Stimulated activated CD4-positive, alpha-beta T cell treated with anti-CD3 and anti-CD28 coated beads, TNF-alpha, amount 100 ng/mL, for 24 hours (primary cell): ENCODE results near the gene BCAS3.

Source experiments
- DNase-seq, 3 experiments: peaks; one replicate each; pipeline ENCODE4 v3.0.0-alpha.2; 2020; ENCODE audit warnings: low read depth in 3 of 3

The BCAS3 gene

GRCh38 chr17:61383689-61384201 lies 706.1 kb downstream of the BCAS3 start:
- DNase-seq: no peak

DNA sequence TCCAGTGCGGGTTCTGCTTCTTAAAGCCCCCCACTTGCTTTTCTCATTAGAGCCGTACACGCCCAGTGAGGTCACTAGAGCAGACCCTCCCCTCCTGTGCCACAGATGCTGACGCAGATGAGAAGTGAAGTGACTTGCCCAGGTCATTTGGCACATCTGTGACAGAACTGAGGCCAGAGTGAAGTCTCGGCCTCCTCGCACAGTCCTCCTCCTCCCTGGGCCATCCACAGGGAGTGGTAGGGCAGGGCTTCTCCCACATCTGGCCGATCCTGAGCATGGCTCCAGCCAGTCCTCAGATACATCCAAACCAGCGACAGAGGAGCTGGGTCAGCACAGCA lies 706.7 kb downstream of the BCAS3 start:
- DNase-seq: no peak

GRCh38 chr17:61384692-61385576 lies 707.3 kb downstream of the BCAS3 start:
- no peak for DNase-seq

DNA sequence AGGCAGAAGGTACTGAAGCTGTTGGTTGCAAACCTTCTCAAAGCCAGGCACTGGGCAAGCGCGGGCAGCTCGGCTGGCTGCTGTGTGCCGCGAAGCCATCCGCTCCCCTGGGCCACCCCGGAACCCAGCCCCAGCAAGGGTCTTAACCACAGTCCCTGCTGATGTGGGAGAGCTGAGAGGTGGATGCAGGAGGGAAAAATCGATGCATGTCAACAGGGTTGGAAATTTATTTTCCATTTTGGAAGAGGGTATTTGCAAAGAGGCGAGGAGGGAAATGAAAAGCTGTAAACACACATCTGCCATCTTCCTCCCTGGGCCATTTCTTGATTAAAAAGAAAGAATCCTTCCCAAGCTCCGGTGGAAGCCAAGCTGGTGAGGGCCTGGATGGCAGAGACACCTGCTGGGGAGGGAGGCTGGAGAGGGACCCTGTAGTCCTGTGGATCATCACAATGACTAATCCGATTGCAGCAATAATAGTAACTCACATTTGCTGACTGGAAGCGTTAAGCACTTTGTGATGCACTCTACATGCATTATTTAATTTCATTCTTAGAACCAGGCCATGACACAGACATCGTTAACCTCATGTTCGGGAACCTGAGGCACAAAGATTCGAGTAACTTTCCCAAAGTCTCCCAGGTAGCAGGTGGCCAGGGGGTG lies 708.1 kb downstream of the BCAS3 start:
- no peak for DNase-seq

- no peak for DNase-seq
Measured at GRCh38 chr17:61386251-61386650, 708.6 kb downstream of the BCAS3 start.

GRCh38 chr17:61387011-61387410 lies 709.4 kb downstream of the BCAS3 start:
- no peak for DNase-seq

- no peak for DNase-seq
Measured at GRCh38 chr17:61387511-61388305, 710.1 kb downstream of the BCAS3 start.

GRCh38 chr17:61388561-61389356 lies 711.1 kb downstream of the BCAS3 start:
- DNase-seq: no peak

- DNase-seq: no peak
Measured at GRCh38 chr17:61389670-61390478, 712.2 kb downstream of the BCAS3 start.

GRCh38 chr17:61390479-61390791 lies 712.8 kb downstream of the BCAS3 start:
- DNase-seq: no peak

DNA sequence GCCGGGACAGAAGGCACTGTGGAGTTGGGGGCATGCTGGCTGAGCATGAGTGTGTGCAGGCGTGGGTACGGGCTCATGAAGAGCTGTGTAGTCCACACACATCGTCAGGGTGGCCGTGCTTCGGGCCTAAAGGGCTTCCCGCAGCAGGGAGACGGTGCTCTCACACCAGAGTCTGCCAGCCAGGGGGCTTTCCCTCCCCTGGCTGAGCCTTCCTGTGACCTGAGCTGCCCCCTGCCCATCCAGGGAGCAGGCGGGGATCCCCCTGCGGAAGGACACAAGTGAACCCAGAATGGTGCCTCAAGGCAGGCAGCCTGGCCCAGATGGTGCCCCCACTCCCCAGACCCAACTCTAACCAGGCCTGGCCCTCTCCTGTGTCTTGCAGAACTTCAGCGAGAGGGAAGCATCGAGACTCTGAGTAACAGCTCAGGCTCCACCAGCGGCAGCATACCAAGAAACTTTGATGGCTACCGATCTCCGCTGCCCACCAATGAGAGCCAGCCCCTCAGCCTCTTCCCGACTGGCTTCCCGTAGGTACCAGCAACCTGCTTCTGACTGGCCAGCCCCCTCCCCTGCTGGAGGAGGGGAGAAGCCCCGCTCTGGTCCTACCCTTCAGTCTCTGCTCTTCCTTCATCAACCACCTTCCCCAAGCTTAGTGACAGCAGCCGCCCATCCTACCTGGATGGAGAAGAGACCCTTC lies 714.1 kb downstream of the BCAS3 start:
- DNase-seq: no peak

- DNase-seq: no peak
Measured at GRCh38 chr17:61392679-61393078, 715.0 kb downstream of the BCAS3 start.

DNA sequence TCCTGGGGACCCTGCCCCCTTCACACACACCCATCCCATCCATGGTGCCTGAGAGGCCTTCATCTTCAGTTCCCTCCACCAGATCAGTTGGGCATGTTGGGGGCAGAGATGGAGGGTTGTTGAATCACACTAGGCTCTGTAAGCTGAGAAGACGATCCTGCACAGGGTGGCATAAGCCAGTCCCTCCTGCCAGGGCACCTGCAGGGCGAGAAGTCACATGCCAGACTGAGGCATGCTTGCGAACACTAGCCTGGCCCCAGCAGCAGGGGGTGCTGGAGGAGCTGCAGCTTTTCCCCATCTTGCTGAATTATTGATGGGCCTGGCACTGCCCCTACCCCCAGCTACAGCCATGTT lies 715.9 kb downstream of the BCAS3 start:
- no peak for DNase-seq

DNA sequence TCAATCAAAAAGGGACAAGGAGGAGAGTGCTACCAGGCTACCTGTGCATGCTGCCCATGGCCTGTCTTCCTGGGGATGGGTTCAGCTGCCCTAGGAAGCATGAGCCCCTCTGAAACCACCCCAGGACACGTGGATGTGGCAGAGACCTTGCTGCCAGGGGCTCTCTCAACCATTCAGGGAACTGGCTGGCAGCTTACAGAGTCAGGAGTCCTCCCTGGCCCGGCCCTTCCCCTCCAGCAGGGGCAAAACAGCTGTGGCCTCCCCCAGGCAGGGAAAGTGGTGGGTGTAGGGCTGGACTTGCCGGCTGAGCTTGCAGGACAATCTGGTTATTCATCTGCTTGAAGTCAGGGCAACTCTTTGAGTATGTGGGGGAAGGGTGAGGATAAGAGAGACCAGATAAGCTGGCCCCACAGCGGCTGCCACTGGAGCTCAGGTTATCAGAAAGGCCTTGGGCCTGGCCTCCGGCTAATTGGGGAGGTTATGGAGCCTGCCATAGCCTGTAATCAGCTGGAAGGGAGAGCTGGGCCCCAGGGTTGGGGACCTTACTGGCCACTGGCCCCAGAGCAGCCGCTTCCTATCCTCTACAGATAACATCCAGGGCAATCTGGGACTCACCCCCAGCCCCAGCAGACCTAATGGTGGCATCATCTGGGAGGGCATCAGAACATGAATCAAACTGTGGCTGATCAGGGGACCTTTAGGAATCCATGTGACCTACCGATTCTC lies 716.4 kb downstream of the BCAS3 start:
- DNase-seq: no peak

- no peak for DNase-seq
Measured at GRCh38 chr17:61394630-61395408, 717.2 kb downstream of the BCAS3 start.

- DNase-seq: no peak
Measured at GRCh38 chr17:61395409-61395982, 717.8 kb downstream of the BCAS3 start.

- DNase-seq: no peak
Measured at GRCh38 chr17:61395983-61396585, 718.4 kb downstream of the BCAS3 start.

DNA sequence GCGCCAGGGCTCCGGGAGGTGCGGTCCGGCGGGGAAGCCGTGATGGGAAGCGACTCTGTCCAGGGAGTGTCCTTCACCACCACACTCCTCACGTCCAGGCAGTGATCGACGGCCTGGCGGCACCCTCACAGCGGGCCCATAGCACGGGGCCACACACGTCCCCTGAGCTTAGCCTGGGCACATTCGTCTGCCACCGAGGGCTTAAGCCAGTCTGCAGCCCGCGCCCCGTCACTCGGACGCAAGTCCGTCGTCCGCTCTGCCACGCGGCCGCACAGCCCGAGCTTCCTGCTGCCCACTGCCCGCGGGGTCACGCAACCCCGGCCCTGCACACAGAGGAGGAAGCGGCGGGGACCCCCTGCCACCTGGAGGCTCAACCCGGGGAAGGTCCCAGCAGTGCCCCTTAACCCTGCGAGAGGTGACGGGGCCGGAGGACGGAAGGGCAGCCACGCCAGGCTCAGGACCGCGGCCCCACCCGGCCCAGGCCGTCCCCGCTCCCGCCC lies 719.0 kb downstream of the BCAS3 start:
- DNase-seq: no peak
